K562 (cell line): ENCODE measurements around the gene HTR3B.

Experiments
- BMI1 ChIP-seq: fragments of 150-350 bp; IDR thresholded peaks from 2 replicates; pipeline ENCODE4 v1.6.1; 2014; ENCODE audit warnings: low read length
- CBX1 ChIP-seq: sonication (generic); IDR thresholded peaks from 2 replicates; pipeline ENCODE4 v1.6.1; 2016; ENCODE audit warnings: antibody characterized with exemption, low read depth, mild to moderate bottlenecking
- CEBPB ChIP-seq: fragments of 450-650 bp; IDR thresholded peaks from 2 replicates; pipeline ENCODE4 v1.6.1; 2016; ENCODE audit warnings: missing genetic modification characterization, missing compliant biosample characterization
- CTCF ChIP-seq, 3 experiments: IDR thresholded peaks in 2 of 3; conservative IDR thresholded peaks in 1 of 3; 2 replicates each; pipeline ENCODE4 v1.5.1; 2011 to 2012; ENCODE audit warnings: low read length in 3 of 3, mild to moderate bottlenecking in 3 of 3, control low read depth in 2 of 3, improper control_type of control experiment in 1 of 3, inconsistent platforms in 1 of 3, low read depth in 1 of 3, mixed read lengths in 1 of 3, moderate library complexity in 1 of 3; ENCODE audit not compliant: insufficient read depth in 2 of 3
- ETV6 ChIP-seq, 3 experiments: fragments of 150-350 bp in 1 of 3; sonication (generic) in 1 of 3; formaldehyde crosslinking in 1 of 3; IDR thresholded peaks; 2 replicates each; pipeline versions ENCODE4 v1.6.1 to v1.8.0; 2014 to 2022; ENCODE audit warnings: borderline replicate concordance in 2 of 3, low read depth in 2 of 3, antibody characterized with exemption in 1 of 3, low read length in 1 of 3, mild to moderate bottlenecking in 1 of 3, missing genetic modification reagents in 1 of 3
- EZH2 ChIP-seq: IDR thresholded peaks from 2 replicates; pipeline ENCODE4 v1.6.1; 2012; ENCODE audit warnings: low read depth, mild to moderate bottlenecking, inconsistent platforms, low read length, borderline replicate concordance
- MAFK ChIP-seq: IDR thresholded peaks from 2 replicates; pipeline ENCODE4 v1.6.1; 2011; ENCODE audit warnings: low read length, improper control_type of control experiment
- MAX ChIP-seq: sonication (generic); formaldehyde crosslinking; IDR thresholded peaks from 2 replicates; pipeline ENCODE4 v1.9.0; 2022; ENCODE audit warnings: mild to moderate bottlenecking, missing genetic modification reagents
- PTBP1 ChIP-seq: fragments of 200-400 bp; formaldehyde crosslinking; IDR thresholded peaks from 2 replicates; pipeline ENCODE4 v1.6.1; 2017; ENCODE audit warnings: low read depth, low read length
- RERE ChIP-seq: sonication (generic); formaldehyde crosslinking; IDR thresholded peaks from 2 replicates; pipeline ENCODE4 v1.8.0; 2023; ENCODE audit warnings: missing genetic modification reagents, mild to moderate bottlenecking, borderline replicate concordance
- RNF219 ChIP-seq: fragments of 250-450 bp; sonication (Bioruptor Pico); IDR thresholded peaks from 2 replicates; pipeline ENCODE4 v1.5.0; 2022; ENCODE audit warnings: mild to moderate bottlenecking
- ZKSCAN1 ChIP-seq: fragments of 150-350 bp; IDR thresholded peaks from 2 replicates; pipeline ENCODE4 v1.6.1; 2016; ENCODE audit warnings: low read depth, low read length
- ZNF239 ChIP-seq: fragments of 250-450 bp; sonication (Bioruptor Pico); IDR thresholded peaks from 2 replicates; pipeline ENCODE4 v1.4.0; 2020; ENCODE audit warnings: mild to moderate bottlenecking

- no peak for TF ChIP-seq CEBPB (tag)
- no peak for TF ChIP-seq PTBP1
- no peak for TF ChIP-seq CBX1
- no peak for TF ChIP-seq ZKSCAN1
- TF ChIP-seq MAFK: no peak
- TF ChIP-seq RERE (CRISPR knock-in tag): no peak
- TF ChIP-seq RNF219: no peak
- TF ChIP-seq ZNF239: no peak
- no peak for TF ChIP-seq MAX
- no peak for TF ChIP-seq EZH2
- TF ChIP-seq CTCF (IDR thresholded peaks at IDR 0.05 in 2 of 3, conservative IDR thresholded peaks at IDR 0.05 in 1 of 3; ENCODE audit: insufficient read depth in 2 of 3, low read depth in 1 of 3, low read length in 3 of 3): no peak
- no peak for TF ChIP-seq ETV6 (IDR thresholded peaks at IDR 0.05; ENCODE audit: borderline replicate concordance in 1 of 2, low read depth in 2 of 2, low read length in 1 of 2)
- TF ChIP-seq ETV6 (CRISPR knock-in tag; IDR thresholded peaks at IDR 0.05; ENCODE audit: borderline replicate concordance): no peak
- TF ChIP-seq BMI1: no peak
Observed at GRCh38 chr11:113954235-113954634, 49.6 kb downstream of the HTR3B start.
